MM.1S (cell line): ENCODE data around the gene NQO2.

Experiments used
- DNase-seq: peaks from one replicate; pipeline ENCODE4 v3.0.0-alpha.2; 2015
- H2AFZ ChIP-seq: fragments of 300-600 bp; sonication (generic); 2 replicates; pipeline ENCODE4 v1.6.0; 2016; ENCODE audit warnings: antibody characterized with exemption, low read length
- H3F3A ChIP-seq: fragments of 300-600 bp; sonication (generic); 2 replicates; pipeline ENCODE4 v1.6.1; 2016; ENCODE audit warnings: mild to moderate bottlenecking, antibody characterized with exemption, low read length, moderate library complexity, mixed read lengths; ENCODE audit not compliant: insufficient read depth
- H3K27ac ChIP-seq: fragments of 300-600 bp; sonication (generic); 2 replicates; pipeline ENCODE4 v1.5.1; 2016; ENCODE audit warnings: mild to moderate bottlenecking, low read length
- H3K27me3 ChIP-seq: fragments of 300-600 bp; sonication (generic); replicated peaks from 2 replicates; pipeline ENCODE4 v1.6.0; 2016; ENCODE audit warnings: low read length; ENCODE audit not compliant: insufficient read depth
- H3K36me3 ChIP-seq: fragments of 300-600 bp; sonication (generic); replicated peaks from 2 replicates; pipeline ENCODE4 v1.6.1; 2016; ENCODE audit warnings: mild to moderate bottlenecking, low read length, mixed read lengths; ENCODE audit not compliant: insufficient read depth
- H3K4me1 ChIP-seq: fragments of 300-600 bp; sonication (generic); 2 replicates; pipeline ENCODE4 v1.6.1; 2016; ENCODE audit warnings: low read length, mixed read lengths
- H3K4me2 ChIP-seq: fragments of 300-600 bp; sonication (generic); 2 replicates; pipeline ENCODE4 v1.6.0; 2016; ENCODE audit warnings: low read depth, low read length
- H3K4me3 ChIP-seq: fragments of 300-600 bp; sonication (generic); 2 replicates; pipeline ENCODE4 v1.5.1; 2016; ENCODE audit warnings: low read length, mixed read lengths
- H3K79me2 ChIP-seq: fragments of 300-600 bp; sonication (generic); 2 replicates; pipeline ENCODE4 v1.6.1; 2016; ENCODE audit warnings: mixed run types, low read length, mixed read lengths
- H3K9ac ChIP-seq: fragments of 300-600 bp; sonication (generic); 2 replicates; pipeline ENCODE4 v1.6.1; 2016; ENCODE audit warnings: low read length, mixed read lengths
- H3K9me2 ChIP-seq: fragments of 300-600 bp; sonication (generic); replicated peaks from 2 replicates; pipeline ENCODE4 v1.6.1; 2016; ENCODE audit warnings: mild to moderate bottlenecking, low read length, mixed read lengths; ENCODE audit not compliant: insufficient read depth
- H3K9me3 ChIP-seq: fragments of 300-600 bp; sonication (generic); replicated peaks from 2 replicates; pipeline ENCODE4 v1.6.1; 2016; ENCODE audit warnings: mild to moderate bottlenecking, low read length, mixed read lengths; ENCODE audit not compliant: insufficient read depth
- H4K20me1 ChIP-seq: fragments of 300-600 bp; sonication (generic); 2 replicates; pipeline ENCODE4 v1.6.1; 2016; ENCODE audit warnings: mild to moderate bottlenecking, low read length, moderate library complexity, mixed read lengths; ENCODE audit not compliant: insufficient read depth
- CTCF ChIP-seq: fragments of 300-600 bp; sonication (generic); IDR thresholded peaks from 2 replicates; pipeline ENCODE4 v1.5.1; 2016; ENCODE audit warnings: antibody characterized with exemption, low read length, mixed read lengths
- EZH2 ChIP-seq: fragments of 300-600 bp; sonication (generic); optimal IDR thresholded peaks from 2 replicates; pipeline ENCODE3; 2017; ENCODE audit warnings: low read depth, mild to moderate bottlenecking, antibody characterized with exemption, low read length, mixed read lengths
- EZH2phosphoT487 ChIP-seq: fragments of 300-600 bp; sonication (generic); IDR thresholded peaks from 2 replicates; pipeline ENCODE4 v1.6.1; 2018; ENCODE audit warnings: antibody characterized with exemption, low read length

Gene NQO2

GRCh38 chr6:3013486-3013885 is 13.8 kb downstream of the NQO2 start:
- no peaks in the 10 kb centered on the region for H3K9me3 ChIP-seq
- TF ChIP-seq CTCF (no peak), EZH2 (no peak), EZH2phosphoT487 (no peak)
- H3K36me3 ChIP-seq, result no peaks in the 10 kb centered on the region
- H3K4me2 ChIP-seq, result no peak overlapping the region
- no peaks in the 10 kb centered on the region for H3K27me3 ChIP-seq
- H3K9me2 ChIP-seq, result no peaks in the 10 kb centered on the region
- no peaks in the 10 kb centered on the region for H4K20me1 ChIP-seq
- H3K9ac ChIP-seq, result no peak overlapping the region
- no peaks in the 10 kb centered on the region for H3K79me2 ChIP-seq
- no peaks in the 10 kb centered on the region for H3F3A ChIP-seq
- no peak for DNase-seq
- H3K27ac ChIP-seq, result no peak overlapping the region
- H3K4me1 ChIP-seq, result no peaks in the 10 kb centered on the region
- H3K4me3 ChIP-seq, result no peak overlapping the region
- H2AFZ ChIP-seq, result no peak overlapping the region

- Histone ChIP-seq H2AFZ (no peak overlapping the region), H3K27ac (no peak overlapping the region), H4K20me1 (no peaks in the 10 kb centered on the region), H3K9me2 (no peaks in the 10 kb centered on the region), H3K27me3 (no peaks in the 10 kb centered on the region), H3K4me3 (no peak overlapping the region), H3F3A (no peaks in the 10 kb centered on the region), H3K79me2 (no peaks in the 10 kb centered on the region), H3K9ac (no peak overlapping the region), H3K4me1 (no peaks in the 10 kb centered on the region), H3K4me2 (no peak overlapping the region), H3K36me3 (no peaks in the 10 kb centered on the region), H3K9me3 (no peaks in the 10 kb centered on the region)
- no peak for DNase-seq
- TF ChIP-seq CTCF, result no peak
These were observed 14.4 kb downstream of the NQO2 start for GRCh38 chr6:3013901-3014674.

- no peaks in the 10 kb centered on the region for H3K9me2 ChIP-seq
- DNase-seq, result no peak
- H4K20me1 ChIP-seq, result no peaks in the 10 kb centered on the region
- H3K4me2 ChIP-seq, result no peak overlapping the region
- H3K27me3 ChIP-seq, result no peaks in the 10 kb centered on the region
- no peak overlapping the region for H3K9ac ChIP-seq
- no peaks in the 10 kb centered on the region for H3F3A ChIP-seq
- no peak overlapping the region for H2AFZ ChIP-seq
- TF ChIP-seq CTCF (no peak), EZH2phosphoT487 (no peak)
- no peaks in the 10 kb centered on the region for H3K79me2 ChIP-seq
- no peaks in the 10 kb centered on the region for H3K4me1 ChIP-seq
- no peak overlapping the region for H3K4me3 ChIP-seq
- H3K36me3 ChIP-seq, result no peaks in the 10 kb centered on the region
- no peak overlapping the region for H3K27ac ChIP-seq
- no peaks in the 10 kb centered on the region for H3K9me3 ChIP-seq
These were observed 15.0 kb downstream of the NQO2 start for GRCh38 chr6:3014675-3015066.
